Liver (tissue), 9 donors: Measurements from ENCODE around the gene B3GNT2. TPM values are rescaled to one million over a fixed set of nuclear protein-coding genes. Genes with fewer than 3 reads are reported as not detected.

Experiments
- DNase-seq: peaks from one replicate; pipeline ENCODE4 v3.0.0-alpha.2; 2017; ENCODE audit warnings: low spot score
- H3K27ac ChIP-seq, 2 donors: one replicate each; pipeline ENCODE4 v1.7.0; 2013; ENCODE audit warnings: inconsistent platforms in 2 of 2, low read length in 2 of 2, control low read depth in 1 of 2, low read depth in 1 of 2, mild to moderate bottlenecking in 1 of 2
- H3K27me3 ChIP-seq, 4 donors: one replicate each; pipeline versions ENCODE4 v1.6.1 to v1.7.0; 2013; ENCODE audit warnings: low read length in 3 of 4, inconsistent platforms in 1 of 4, mild to moderate bottlenecking in 1 of 4, moderate library complexity in 1 of 4; ENCODE audit not compliant: control insufficient read depth in 4 of 4, insufficient read depth in 4 of 4
- H3K36me3 ChIP-seq, 4 donors: one replicate each; pipeline versions ENCODE4 v1.6.1 to v1.7.0; 2013; ENCODE audit warnings: low read length in 3 of 4, mild to moderate bottlenecking in 3 of 4, low read depth in 1 of 4, moderate library complexity in 1 of 4; ENCODE audit not compliant: control insufficient read depth in 4 of 4, insufficient read depth in 3 of 4
- H3K4me1 ChIP-seq, 4 donors: one replicate each; pipeline versions ENCODE4 v1.6.1 to v1.7.0; 2013; ENCODE audit warnings: low read length in 3 of 4, mild to moderate bottlenecking in 3 of 4, moderate library complexity in 1 of 4; ENCODE audit not compliant: control insufficient read depth in 4 of 4, insufficient read depth in 4 of 4
- H3K4me3 ChIP-seq, 3 donors: one replicate each; pipeline versions ENCODE4 v1.6.1 to v1.7.0; 2013; ENCODE audit warnings: low read length in 3 of 3, control low read depth in 1 of 3, low read depth in 1 of 3, mild to moderate bottlenecking in 1 of 3
- H3K9ac ChIP-seq, 2 donors: one replicate each; pipeline ENCODE4 v1.7.0; 2013; ENCODE audit warnings: low read length in 2 of 2, mild to moderate bottlenecking in 2 of 2, moderate library complexity in 2 of 2, control low read depth in 1 of 2, low read depth in 1 of 2
- H3K9me3 ChIP-seq, 4 donors: one replicate each; pipeline versions ENCODE4 v1.6.1 to v1.7.0; 2013; ENCODE audit warnings: low read length in 3 of 4; ENCODE audit not compliant: control insufficient read depth in 4 of 4
- ATF3 ChIP-seq: IDR thresholded peaks from 2 replicates; pipeline ENCODE4 v1.6.1; 2016; ENCODE audit warnings: antibody characterized with exemption
- CTCF ChIP-seq: fragments of 150-350 bp; IDR thresholded peaks from 2 replicates; pipeline ENCODE4 v1.5.1; 2017; ENCODE audit warnings: improper control_type of control experiment, low read depth, low read length; ENCODE audit not compliant: missing input control
- EGR1 ChIP-seq, 2 donors: IDR thresholded peaks; 2 replicates each; pipeline ENCODE4 v1.6.1; 2016 to 2018; ENCODE audit warnings: antibody characterized with exemption in 2 of 2, low read depth in 2 of 2
- FOXA1 ChIP-seq: IDR thresholded peaks from 2 replicates; pipeline ENCODE4 v1.6.1; 2016; ENCODE audit warnings: antibody characterized with exemption
- GABPA ChIP-seq, 2 donors: IDR thresholded peaks in 1 of 2; conservative IDR thresholded peaks in 1 of 2; 2 replicates each; pipeline ENCODE4 v1.6.1; 2016; ENCODE audit warnings: antibody characterized with exemption in 2 of 2, mild to moderate bottlenecking in 1 of 2, moderate library complexity in 1 of 2
- HNF4A ChIP-seq, 2 donors: conservative IDR thresholded peaks; 2 replicates each; pipeline ENCODE4 v1.6.1; 2016; ENCODE audit warnings: antibody characterized with exemption in 2 of 2, mild to moderate bottlenecking in 2 of 2
- HNF4G ChIP-seq: IDR thresholded peaks from 2 replicates; pipeline ENCODE4 v1.6.1; 2016; ENCODE audit warnings: antibody characterized with exemption
- MAX ChIP-seq: IDR thresholded peaks from 2 replicates; pipeline ENCODE4 v1.6.1; 2016; ENCODE audit warnings: antibody characterized with exemption
- NR2F2 ChIP-seq: IDR thresholded peaks from 2 replicates; pipeline ENCODE4 v1.6.1; 2016; ENCODE audit warnings: antibody characterized with exemption
- RAD21 ChIP-seq, 2 donors: IDR thresholded peaks; 2 replicates each; pipeline ENCODE4 v1.6.1; 2016; ENCODE audit warnings: antibody characterized with exemption in 2 of 2, mild to moderate bottlenecking in 2 of 2
- REST ChIP-seq: IDR thresholded peaks from 2 replicates; pipeline ENCODE4 v1.6.1; 2016; ENCODE audit warnings: antibody characterized with exemption, mild to moderate bottlenecking
- RXRA ChIP-seq, 2 donors: IDR thresholded peaks; 2 replicates each; pipeline ENCODE4 v1.6.1; 2017 to 2018; ENCODE audit warnings: antibody characterized with exemption in 2 of 2, mild to moderate bottlenecking in 1 of 2
- SP1 ChIP-seq: IDR thresholded peaks from 2 replicates; pipeline ENCODE4 v1.6.1; 2018; ENCODE audit warnings: antibody characterized with exemption, mild to moderate bottlenecking
- YY1 ChIP-seq: IDR thresholded peaks from 2 replicates; pipeline ENCODE4 v1.6.1; 2016; ENCODE audit warnings: antibody characterized with exemption, mild to moderate bottlenecking
- WGBS: extraction: QIAGEN DNeasy Blood & Tissue Kit; methylation state at CpG from one replicate; pipeline ENCODE4 v1.1.7; 2013; 5-methylcytosine and 5-hydroxymethylcytosine counted together
- polyA plus RNA-seq, 2 donors: library from polyadenylated mRNA; stranded (reverse) in 1 of 2; unstranded in 1 of 2; fragments of 200-250 nt in 1 of 2; fragments of >200 nt in 1 of 2; fragmentation: Nextera tagmentation in 1 of 2; extraction: Ambion mirVana in 1 of 2; gene quantifications; one replicate each; pipeline versions ENCODE4 v1.2.1 to v1.2.3, GENCODE V29; 2013 to 2015
- total RNA-seq, 2 donors: library from RNA; depleted of rRNA; stranded (reverse); fragments of >200 nt; gene quantifications; one replicate each; pipeline ENCODE4 v1.2.3, GENCODE V29; 2014
- donor health status: healthy.
- donor health status: healthy.
- donor health status: healthy.
- donor health status: healthy.
- donor health status: healthy.

The B3GNT2 gene
- total and polyA plus RNA-seq, 4 donors, result 6.4 to 20.2 (median 14.2) TPM

GRCh38 chr2:62178741-62179271 lies 17.1 kb upstream of the B3GNT2 start:
- peaks cover 0 to 5% (median 1%) of the 10 kb centered on the region in 4 donors for H3K4me1 ChIP-seq
- H3K9ac ChIP-seq, result no peak overlapping the region
- H3K27ac ChIP-seq, result peak overlapping the region in 1 of 2 donors; percentile 31
- no peak for DNase-seq
- H3K9me3 ChIP-seq, result no peaks in the 10 kb centered on the region
- H3K27me3 ChIP-seq, result no peaks in the 10 kb centered on the region
- H3K36me3 ChIP-seq, result no peaks in the 10 kb centered on the region
- peak; percentile 35 to 62 for TF ChIP-seq RXRA (IDR thresholded peaks at IDR 0.05)
- TF ChIP-seq HNF4G, result no peak
- TF ChIP-seq SP1, result peak; percentile 10
- TF ChIP-seq NR2F2, result peak; percentile 97
- peak in 1 of 2 donors; percentile 12 for TF ChIP-seq RAD21 (IDR thresholded peaks at IDR 0.05)
- 83% methylated on average over 5 of the region's 5 CpGs for WGBS
- H3K4me3 ChIP-seq, result no peak overlapping the region

GRCh38 chr2:62180975-62181374 lies 14.9 kb upstream of the B3GNT2 start:
- DNase-seq, result no peak
- 70% methylated on average over 4 of the region's 4 CpGs for WGBS
- TF ChIP-seq MAX, result no peak
- no peak for TF ChIP-seq CTCF
- TF ChIP-seq GABPA (IDR thresholded peaks at IDR 0.05 in 1 of 2, conservative IDR thresholded peaks at IDR 0.05 in 1 of 2), result no peak
- TF ChIP-seq YY1, result no peak
- TF ChIP-seq HNF4A (conservative IDR thresholded peaks at IDR 0.05), result no peak
- TF ChIP-seq FOXA1, result no peak
- TF ChIP-seq HNF4G, result no peak
- no peak for TF ChIP-seq EGR1 (IDR thresholded peaks at IDR 0.05; ENCODE audit: low read depth in 2 of 2)
- TF ChIP-seq RAD21 (IDR thresholded peaks at IDR 0.05), result no peak
- no peak for TF ChIP-seq ATF3
- no peak for TF ChIP-seq REST
- TF ChIP-seq RXRA (IDR thresholded peaks at IDR 0.05), result no peak

More at GRCh38 chr2:62180975-62181374, 14.9 kb upstream of the B3GNT2 start:
- H3K9ac ChIP-seq, result no peak overlapping the region
- H3K9me3 ChIP-seq, result no peaks in the 10 kb centered on the region
- H3K36me3 ChIP-seq, result no peaks in the 10 kb centered on the region
- peaks cover 0 to 5% (median 1%) of the 10 kb centered on the region in 4 donors for H3K4me1 ChIP-seq
- H3K4me3 ChIP-seq, result no peak overlapping the region
- H3K27ac ChIP-seq, result no peak overlapping the region
- no peaks in the 10 kb centered on the region for H3K27me3 ChIP-seq
